ENCODE data around the gene INCA1. TPM values are rescaled to one million over a fixed set of nuclear protein-coding genes. Genes with fewer than 3 reads are reported as not detected.
A peak's percentile ranks its signal among the peaks of the same experiment; 100 is the strongest.

INCA1 gene
- total and polyA plus RNA-seq, 2 of the 13 experiments (the other 11 are each of a cell fraction or from before 2014, with no cell fraction given) = 0.93 to 2.6 TPM

DNA sequence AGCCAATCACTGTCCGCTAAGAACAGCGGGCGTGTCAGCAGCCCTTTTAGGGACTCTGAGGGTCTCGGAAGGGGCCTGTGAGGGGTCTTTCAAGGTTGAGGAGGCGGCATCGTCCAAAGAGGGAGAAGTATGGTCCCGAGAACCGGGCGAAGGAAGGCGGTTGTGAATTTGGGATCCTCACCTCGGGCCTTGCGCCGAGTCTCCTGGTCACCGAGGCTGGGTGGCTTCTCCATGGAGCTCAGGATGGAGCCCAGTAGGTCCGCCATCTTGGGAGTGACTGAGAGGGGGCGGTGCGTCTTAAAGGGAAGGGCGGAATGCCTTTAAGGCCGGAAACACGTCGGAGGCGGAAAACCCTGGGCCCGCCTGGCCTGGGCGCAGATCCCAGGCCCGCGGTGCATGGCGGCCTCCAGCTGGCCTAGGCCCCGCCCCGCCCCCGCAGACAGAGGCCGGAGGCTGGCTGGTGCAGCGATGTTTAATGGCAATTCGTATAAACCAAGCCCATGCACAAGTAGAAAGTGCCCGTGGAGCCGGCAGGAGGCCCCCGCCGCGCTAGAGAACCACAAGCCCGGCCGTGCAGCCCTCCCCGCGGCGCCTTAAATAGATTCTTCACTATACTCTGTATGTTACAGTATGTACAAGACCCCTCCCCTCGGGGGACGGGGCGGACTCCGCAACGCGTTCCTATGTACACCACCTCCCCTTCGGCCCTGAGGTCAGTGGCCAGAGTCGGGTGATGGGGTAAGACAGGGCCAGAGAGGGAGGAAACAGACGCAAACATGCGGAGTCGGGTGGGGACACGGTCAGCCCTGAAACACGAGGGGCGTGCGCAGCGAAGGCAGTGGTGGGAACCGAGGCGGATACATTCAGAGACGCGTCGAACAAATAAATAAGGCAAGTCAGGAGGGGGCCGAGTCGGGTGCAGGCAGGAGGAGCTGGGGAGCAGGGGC is 29.5 kb downstream of the INCA1 start, which contains the start of gene SPAG7 (continued):
- TF ChIP-seq, protein P1, sequence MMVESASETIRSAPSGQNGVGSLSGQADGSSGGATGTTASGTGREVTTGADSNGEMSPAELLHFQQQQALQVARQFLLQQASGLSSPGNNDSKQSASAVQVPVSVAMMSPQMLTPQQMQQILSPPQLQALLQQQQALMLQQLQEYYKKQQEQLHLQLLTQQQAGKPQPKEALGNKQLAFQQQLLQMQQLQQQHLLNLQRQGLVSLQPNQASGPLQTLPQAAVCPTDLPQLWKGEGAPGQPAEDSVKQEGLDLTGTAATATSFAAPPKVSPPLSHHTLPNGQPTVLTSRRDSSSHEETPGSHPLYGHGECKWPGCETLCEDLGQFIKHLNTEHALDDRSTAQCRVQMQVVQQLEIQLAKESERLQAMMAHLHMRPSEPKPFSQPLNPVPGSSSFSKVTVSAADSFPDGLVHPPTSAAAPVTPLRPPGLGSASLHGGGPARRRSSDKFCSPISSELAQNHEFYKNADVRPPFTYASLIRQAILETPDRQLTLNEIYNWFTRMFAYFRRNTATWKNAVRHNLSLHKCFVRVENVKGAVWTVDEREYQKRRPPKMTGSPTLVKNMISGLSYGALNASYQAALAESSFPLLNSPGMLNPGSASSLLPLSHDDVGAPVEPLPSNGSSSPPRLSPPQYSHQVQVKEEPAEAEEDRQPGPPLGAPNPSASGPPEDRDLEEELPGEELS (CRISPR knock-in tag; IDR thresholded peaks at IDR 0.05) = peak; percentile 2; the same call in 1 of the 2 replicates
- TF ChIP-seq ZNF232 (CRISPR knock-in tag; IDR thresholded peaks at IDR 0.05; ENCODE audit: borderline replicate concordance) = no peak
- 0 out of 2 replicates have a peak, but pooled peaks have one; percentile 75 for TF ChIP-seq ZNF703 (CRISPR knock-in tag; IDR thresholded peaks at IDR 0.05; ENCODE audit: borderline replicate concordance)
- TF ChIP-seq, protein P2, sequence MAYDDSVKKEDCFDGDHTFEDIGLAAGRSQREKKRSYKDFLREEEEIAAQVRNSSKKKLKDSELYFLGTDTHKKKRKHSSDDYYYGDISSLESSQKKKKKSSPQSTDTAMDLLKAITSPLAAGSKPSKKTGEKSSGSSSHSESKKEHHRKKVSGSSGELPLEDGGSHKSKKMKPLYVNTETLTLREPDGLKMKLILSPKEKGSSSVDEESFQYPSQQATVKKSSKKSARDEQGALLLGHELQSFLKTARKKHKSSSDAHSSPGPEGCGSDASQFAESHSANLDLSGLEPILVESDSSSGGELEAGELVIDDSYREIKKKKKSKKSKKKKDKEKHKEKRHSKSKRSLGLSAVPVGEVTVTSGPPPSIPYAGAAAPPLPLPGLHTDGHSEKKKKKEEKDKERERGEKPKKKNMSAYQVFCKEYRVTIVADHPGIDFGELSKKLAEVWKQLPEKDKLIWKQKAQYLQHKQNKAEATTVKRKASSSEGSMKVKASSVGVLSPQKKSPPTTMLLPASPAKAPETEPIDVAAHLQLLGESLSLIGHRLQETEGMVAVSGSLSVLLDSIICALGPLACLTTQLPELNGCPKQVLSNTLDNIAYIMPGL (CRISPR knock-in tag; IDR thresholded peaks at IDR 0.05; ENCODE audit: borderline replicate concordance in 1 of 2, low read depth in 1 of 2) = peak in 1 of 2 experiments; percentile 27; a peak in 2 of 4 replicates
- 0 out of 2 replicates have a peak, but pooled peaks have one; percentile 19 for TF ChIP-seq ZNF841 (CRISPR knock-in tag; IDR thresholded peaks at IDR 0.05; ENCODE audit: borderline replicate concordance)
- TF ChIP-seq, protein P3, sequence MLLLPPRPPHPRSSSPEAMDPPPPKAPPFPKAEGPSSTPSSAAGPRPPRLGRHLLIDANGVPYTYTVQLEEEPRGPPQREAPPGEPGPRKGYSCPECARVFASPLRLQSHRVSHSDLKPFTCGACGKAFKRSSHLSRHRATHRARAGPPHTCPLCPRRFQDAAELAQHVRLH (CRISPR knock-in tag; IDR thresholded peaks at IDR 0.05; ENCODE audit: borderline replicate concordance, low read depth) = peak; percentile 83; the same call in 1 of the 2 replicates
- no peak; the same call in 1 of the 2 replicates for TF ChIP-seq SATB2 (CRISPR knock-in tag; IDR thresholded peaks at IDR 0.05)
- TF ChIP-seq, protein P4, sequence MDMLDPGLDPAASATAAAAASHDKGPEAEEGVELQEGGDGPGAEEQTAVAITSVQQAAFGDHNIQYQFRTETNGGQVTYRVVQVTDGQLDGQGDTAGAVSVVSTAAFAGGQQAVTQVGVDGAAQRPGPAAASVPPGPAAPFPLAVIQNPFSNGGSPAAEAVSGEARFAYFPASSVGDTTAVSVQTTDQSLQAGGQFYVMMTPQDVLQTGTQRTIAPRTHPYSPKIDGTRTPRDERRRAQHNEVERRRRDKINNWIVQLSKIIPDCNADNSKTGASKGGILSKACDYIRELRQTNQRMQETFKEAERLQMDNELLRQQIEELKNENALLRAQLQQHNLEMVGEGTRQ (IDR thresholded peaks at IDR 0.05; ENCODE audit: low read depth, low read length) = no peak
- TF ChIP-seq, protein P4 (CRISPR knock-in tag; IDR thresholded peaks at IDR 0.05; ENCODE audit: borderline replicate concordance) = peak; percentile 63; the same call in 1 of the 2 replicates
- TF ChIP-seq, protein P5, sequence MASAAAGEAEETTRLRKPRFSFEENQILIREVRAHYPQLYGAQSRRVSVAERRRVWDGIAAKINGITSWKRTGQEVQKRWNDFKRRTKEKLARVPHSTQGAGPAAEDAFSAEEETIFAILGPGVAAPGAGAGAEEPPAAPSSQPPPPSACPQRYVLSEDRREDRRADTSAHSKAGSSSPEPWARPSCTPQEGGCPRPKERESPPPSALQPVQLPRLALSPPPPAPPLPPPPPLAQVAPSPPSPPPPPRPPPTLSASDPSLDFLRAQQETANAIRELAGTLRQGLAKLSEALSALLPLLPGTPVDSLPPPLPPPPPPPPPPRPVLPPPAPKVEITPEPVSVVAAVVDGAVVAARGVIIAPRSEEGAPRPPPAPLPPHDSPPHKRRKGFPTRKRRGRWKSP (CRISPR knock-in tag; IDR thresholded peaks at IDR 0.05) = peak; percentile 80
- TF ChIP-seq ZNF205 (CRISPR knock-in tag; IDR thresholded peaks at IDR 0.05) = peak; percentile 36; the same call in 1 of the 2 replicates
- TF ChIP-seq, protein P6, sequence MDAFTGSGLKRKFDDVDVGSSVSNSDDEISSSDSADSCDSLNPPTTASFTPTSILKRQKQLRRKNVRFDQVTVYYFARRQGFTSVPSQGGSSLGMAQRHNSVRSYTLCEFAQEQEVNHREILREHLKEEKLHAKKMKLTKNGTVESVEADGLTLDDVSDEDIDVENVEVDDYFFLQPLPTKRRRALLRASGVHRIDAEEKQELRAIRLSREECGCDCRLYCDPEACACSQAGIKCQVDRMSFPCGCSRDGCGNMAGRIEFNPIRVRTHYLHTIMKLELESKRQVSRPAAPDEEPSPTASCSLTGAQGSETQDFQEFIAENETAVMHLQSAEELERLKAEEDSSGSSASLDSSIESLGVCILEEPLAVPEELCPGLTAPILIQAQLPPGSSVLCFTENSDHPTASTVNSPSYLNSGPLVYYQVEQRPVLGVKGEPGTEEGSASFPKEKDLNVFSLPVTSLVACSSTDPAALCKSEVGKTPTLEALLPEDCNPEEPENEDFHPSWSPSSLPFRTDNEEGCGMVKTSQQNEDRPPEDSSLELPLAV (CRISPR knock-in tag; conservative IDR thresholded peaks at IDR 0.05; ENCODE audit: low read depth) = no peak
- TF ChIP-seq ZNF768 (CRISPR knock-in tag; IDR thresholded peaks at IDR 0.05) = 0 out of 2 replicates have a peak, but pooled peaks have one; percentile 8
- TF ChIP-seq ZNF329 (CRISPR knock-in tag; IDR thresholded peaks at IDR 0.05; ENCODE audit: low read depth) = 0 out of 2 replicates have a peak, but pooled peaks have one; percentile 58
- TF ChIP-seq NFRKB (IDR thresholded peaks at IDR 0.05) = peak; percentile 90

Measured in HepG2 (cell line).